T-helper 1 cell (primary cell): ENCODE measurements around the gene CNOT6.

Source experiments
- DNase-seq, 5 donors: peaks; one replicate each; pipeline ENCODE4 v3.0.0-alpha.2; 2012 to 2020

The CNOT6 gene

GRCh38 chr5:180624587-180624986, 130.4 kb downstream of the CNOT6 start:
- no peak for DNase-seq

- DNase-seq: no peak
Observed at GRCh38 chr5:180625125-180625790, 131.1 kb downstream of the CNOT6 start.

GRCh38 chr5:180625791-180626660, 131.8 kb downstream of the CNOT6 start:
- DNase-seq: no peak

GRCh38 chr5:180626661-180627385, 132.6 kb downstream of the CNOT6 start:
- DNase-seq: no peak

GRCh38 chr5:180627386-180628120, 133.4 kb downstream of the CNOT6 start:
- no peak for DNase-seq
